Measurements from ENCODE around the gene S100A1.

- TF ChIP-seq JDP2 (CRISPR knock-in tag; IDR thresholded peaks at IDR 0.05; ENCODE audit: borderline replicate concordance) (no peak), BCL3 (CRISPR knock-in tag; IDR thresholded peaks at IDR 0.05) (no peak), FOXK2 (IDR thresholded peaks at IDR 0.05) (no peak), JUN (CRISPR knock-in tag; IDR thresholded peaks at IDR 0.05) (no peak), TCF12 (IDR thresholded peaks at IDR 0.05) (no peak), TCF12 (CRISPR knock-in tag; IDR thresholded peaks at IDR 0.05) (no peak), EZH2 (conservative IDR thresholded peaks at IDR 0.05; ENCODE audit: low read depth, low read length) (no peak), ZNF280B (CRISPR knock-in tag; IDR thresholded peaks at IDR 0.05; ENCODE audit: borderline replicate concordance) (no peak), NR2F1 (CRISPR knock-in tag; IDR thresholded peaks at IDR 0.05) (no peak), NPAS2 (CRISPR knock-in tag; IDR thresholded peaks at IDR 0.05; ENCODE audit: borderline replicate concordance) (no peak), CTCF (CRISPR knock-in tag; IDR thresholded peaks at IDR 0.05) (no peak), ZNF160 (CRISPR knock-in tag; IDR thresholded peaks at IDR 0.05) (no peak), TCF7 (IDR thresholded peaks at IDR 0.05; ENCODE audit: low read depth) (no peak)
- TF ChIP-seq, protein P1, sequence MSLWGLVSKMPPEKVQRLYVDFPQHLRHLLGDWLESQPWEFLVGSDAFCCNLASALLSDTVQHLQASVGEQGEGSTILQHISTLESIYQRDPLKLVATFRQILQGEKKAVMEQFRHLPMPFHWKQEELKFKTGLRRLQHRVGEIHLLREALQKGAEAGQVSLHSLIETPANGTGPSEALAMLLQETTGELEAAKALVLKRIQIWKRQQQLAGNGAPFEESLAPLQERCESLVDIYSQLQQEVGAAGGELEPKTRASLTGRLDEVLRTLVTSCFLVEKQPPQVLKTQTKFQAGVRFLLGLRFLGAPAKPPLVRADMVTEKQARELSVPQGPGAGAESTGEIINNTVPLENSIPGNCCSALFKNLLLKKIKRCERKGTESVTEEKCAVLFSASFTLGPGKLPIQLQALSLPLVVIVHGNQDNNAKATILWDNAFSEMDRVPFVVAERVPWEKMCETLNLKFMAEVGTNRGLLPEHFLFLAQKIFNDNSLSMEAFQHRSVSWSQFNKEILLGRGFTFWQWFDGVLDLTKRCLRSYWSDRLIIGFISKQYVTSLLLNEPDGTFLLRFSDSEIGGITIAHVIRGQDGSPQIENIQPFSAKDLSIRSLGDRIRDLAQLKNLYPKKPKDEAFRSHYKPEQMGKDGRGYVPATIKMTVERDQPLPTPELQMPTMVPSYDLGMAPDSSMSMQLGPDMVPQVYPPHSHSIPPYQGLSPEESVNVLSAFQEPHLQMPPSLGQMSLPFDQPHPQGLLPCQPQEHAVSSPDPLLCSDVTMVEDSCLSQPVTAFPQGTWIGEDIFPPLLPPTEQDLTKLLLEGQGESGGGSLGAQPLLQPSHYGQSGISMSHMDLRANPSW (CRISPR knock-in tag; IDR thresholded peaks at IDR 0.05; ENCODE audit: borderline replicate concordance): no peak
Observed at GRCh38 chr1:153592748-153593147, 35.5 kb upstream of the S100A1 start.
